Ishikawa (cell line): ENCODE measurements around the gene TMEM51.

ENCODE experiments used
- EP300 ChIP-seq: IDR thresholded peaks from 2 replicates; pipeline ENCODE4 v1.6.1; 2012; ENCODE audit warnings: borderline replicate concordance
- FOXM1 ChIP-seq: IDR thresholded peaks from 2 replicates; pipeline ENCODE4 v1.6.1; 2012; ENCODE audit warnings: low read depth, borderline replicate concordance
- MAX ChIP-seq: IDR thresholded peaks from 2 replicates; pipeline ENCODE4 v1.6.1; 2012
- NFIC ChIP-seq: IDR thresholded peaks from 2 replicates; pipeline ENCODE4 v1.6.1; 2012
- RAD21 ChIP-seq: IDR thresholded peaks from 2 replicates; pipeline ENCODE4 v1.6.1; 2012; ENCODE audit warnings: low read depth
- REST ChIP-seq: IDR thresholded peaks from 2 replicates; pipeline ENCODE4 v1.6.1; 2012; ENCODE audit warnings: low read depth, mild to moderate bottlenecking
- TAF1 ChIP-seq: IDR thresholded peaks from 2 replicates; pipeline ENCODE4 v1.6.1; 2012; ENCODE audit warnings: low read depth, mild to moderate bottlenecking
- USF1 ChIP-seq: IDR thresholded peaks from 2 replicates; pipeline ENCODE4 v1.6.1; 2012

- no peak for TF ChIP-seq USF1
- TF ChIP-seq RAD21, result no peak
- no peak for TF ChIP-seq NFIC
- no peak for TF ChIP-seq REST
- TF ChIP-seq TAF1, result no peak
- no peak for TF ChIP-seq FOXM1
- TF ChIP-seq EP300, result no peak
- no peak for TF ChIP-seq MAX
These were observed 36.3 kb downstream of the TMEM51 start for GRCh38 chr1:15189692-15190370.
